ENCODE measurements around the gene NT5C2. TPM values are rescaled to one million over a fixed set of nuclear protein-coding genes. Genes with fewer than 3 reads are reported as not detected.

The NT5C2 gene
- total and polyA plus RNA-seq, 2 of the 4 experiments (the other 2 are of a cell fraction), result 60.0 to 65.1 TPM

DNA sequence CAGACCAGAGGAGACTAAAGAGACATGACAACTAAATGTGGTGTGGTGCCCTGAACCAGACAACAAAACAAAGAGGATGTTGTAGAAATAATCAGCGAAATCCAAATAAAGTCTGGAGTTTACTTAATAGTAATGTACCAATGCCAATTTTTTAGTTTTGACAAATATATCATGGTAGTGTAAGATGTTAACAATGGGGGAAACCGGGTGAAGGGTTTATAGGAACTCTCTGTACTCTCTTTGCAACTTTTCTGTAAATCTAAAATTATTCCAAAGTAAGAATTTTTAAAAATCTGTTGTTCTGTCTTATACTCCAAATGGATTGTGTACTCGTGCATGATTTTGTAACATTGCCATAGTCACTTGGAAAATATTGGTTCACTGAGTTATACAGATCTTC is 145.7 kb downstream of the NT5C2 start:
- Histone ChIP-seq H3K4me3 (ENCODE audit: insufficient read depth, low read depth, low read length) (no peak overlapping the region), H3K79me1 (ENCODE audit: low read depth in 1 of 2, low read length in 2 of 2) (peaks cover 29 to 59% of the 10 kb centered on the region in 2 experiments; a peak in 3 of 4 replicates), H3K27me3 (ENCODE audit: control insufficient read depth, insufficient read depth, low read length) (no peaks in the 10 kb centered on the region), H2AK9ac (replicated peaks; ENCODE audit: low read depth, low read length, poor library complexity) (no peak overlapping the region), H3K23ac (ENCODE audit: low read depth, low read length) (peak overlapping the region; percentile 34; the same call in 1 of the 2 replicates), H4K20me1 (ENCODE audit: insufficient read depth, low read length) (no peaks in the 10 kb centered on the region), H2AK5ac (ENCODE audit: low read depth, low read length) (peak overlapping the region; percentile 76; the same call in 1 of the 2 replicates), H2AFZ (replicated peaks; ENCODE audit: low read length, poor library complexity) (no peak overlapping the region), H3K14ac (replicated peaks; ENCODE audit: low read depth, low read length) (peak overlapping the region; percentile 57; the same call in 1 of the 2 replicates), H4K8ac (ENCODE audit: low read depth in 2 of 2, low read length in 2 of 2) (peak overlapping the region in 1 of 2 experiments; percentile 41; a peak in 1 of 4 replicates), H3K9ac (ENCODE audit: low read depth, low read length) (no peak overlapping the region), H2BK120ac (ENCODE audit: low read depth, low read length) (peak overlapping the region; percentile 79), H4K5ac (ENCODE audit: low read depth, low read length) (peak overlapping the region; percentile 63; the same call in 1 of the 2 replicates), H3K4me2 (ENCODE audit: low read depth, low read length) (no peak overlapping the region), H4K91ac (ENCODE audit: insufficient read depth, low read depth, low read length) (peak overlapping the region; percentile 72; the same call in 1 of the 2 replicates), H2BK15ac (ENCODE audit: low read depth, low read length) (peak overlapping the region; percentile 92; the same call in 2 of the 3 replicates), H3K4ac (ENCODE audit: low read depth, low read length) (peak overlapping the region; percentile 84; the same call in 1 of the 2 replicates), H3K4me1 (ENCODE audit: control insufficient read depth, insufficient read depth, low read length) (peaks cover 19% of the 10 kb centered on the region), H3K36me3 (ENCODE audit: control insufficient read depth, insufficient read depth, low read length) (no peaks in the 10 kb centered on the region), H2BK5ac (ENCODE audit: low read depth, low read length, poor library complexity, severe bottlenecking) (peak overlapping the region; percentile 99), H2BK20ac (ENCODE audit: low read depth, low read length) (peak overlapping the region; percentile 90), H3K56ac (ENCODE audit: extremely low read depth, insufficient read depth, low read length) (no peak overlapping the region), H3K18ac (ENCODE audit: low read depth, low read length) (peak overlapping the region; percentile 56; the same call in 1 of the 2 replicates), H3K9me3 (ENCODE audit: control insufficient read depth, insufficient read depth, low read length) (no peaks in the 10 kb centered on the region), H3K27ac (ENCODE audit: insufficient read depth, low read length) (no peak overlapping the region; the same call in 1 of the 2 replicates), H3K9me1 (ENCODE audit: insufficient read depth, low read length) (peaks cover 15% of the 10 kb centered on the region)
- BruUV-seq (replicated peaks), result no TSS peak
- intact Hi-C loops (cut with micrococcal nuclease), result loop anchor here (10.0 kb wide), 1 partner anchor 53 kb away; no protein-coding TSS in a partner anchor
- no peak for DNase-seq
- TF ChIP-seq, protein P1, sequence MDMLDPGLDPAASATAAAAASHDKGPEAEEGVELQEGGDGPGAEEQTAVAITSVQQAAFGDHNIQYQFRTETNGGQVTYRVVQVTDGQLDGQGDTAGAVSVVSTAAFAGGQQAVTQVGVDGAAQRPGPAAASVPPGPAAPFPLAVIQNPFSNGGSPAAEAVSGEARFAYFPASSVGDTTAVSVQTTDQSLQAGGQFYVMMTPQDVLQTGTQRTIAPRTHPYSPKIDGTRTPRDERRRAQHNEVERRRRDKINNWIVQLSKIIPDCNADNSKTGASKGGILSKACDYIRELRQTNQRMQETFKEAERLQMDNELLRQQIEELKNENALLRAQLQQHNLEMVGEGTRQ (IDR thresholded peaks at IDR 0.05; ENCODE audit: low read depth, low read length), result no peak
- TF ChIP-seq RFX5 (IDR thresholded peaks at IDR 0.05; ENCODE audit: low read depth, low read length), result no peak
- no peak for TF ChIP-seq MXI1 (IDR thresholded peaks at IDR 0.05; ENCODE audit: borderline replicate concordance, low read depth, low read length)
- TF ChIP-seq BHLHE40 (IDR thresholded peaks at IDR 0.05; ENCODE audit: low read depth, low read length), result no peak
- TF ChIP-seq MAFK (IDR thresholded peaks at IDR 0.05; ENCODE audit: low read depth, low read length), result no peak
- no peak for TF ChIP-seq RAD21 (IDR thresholded peaks at IDR 0.05; ENCODE audit: low read length)
- no peak for TF ChIP-seq CEBPB (IDR thresholded peaks at IDR 0.05; ENCODE audit: low read depth, low read length)
- no peak for TF ChIP-seq RCOR1 (IDR thresholded peaks at IDR 0.05; ENCODE audit: insufficient replicate concordance, low read length)
- TF ChIP-seq, protein P2, sequence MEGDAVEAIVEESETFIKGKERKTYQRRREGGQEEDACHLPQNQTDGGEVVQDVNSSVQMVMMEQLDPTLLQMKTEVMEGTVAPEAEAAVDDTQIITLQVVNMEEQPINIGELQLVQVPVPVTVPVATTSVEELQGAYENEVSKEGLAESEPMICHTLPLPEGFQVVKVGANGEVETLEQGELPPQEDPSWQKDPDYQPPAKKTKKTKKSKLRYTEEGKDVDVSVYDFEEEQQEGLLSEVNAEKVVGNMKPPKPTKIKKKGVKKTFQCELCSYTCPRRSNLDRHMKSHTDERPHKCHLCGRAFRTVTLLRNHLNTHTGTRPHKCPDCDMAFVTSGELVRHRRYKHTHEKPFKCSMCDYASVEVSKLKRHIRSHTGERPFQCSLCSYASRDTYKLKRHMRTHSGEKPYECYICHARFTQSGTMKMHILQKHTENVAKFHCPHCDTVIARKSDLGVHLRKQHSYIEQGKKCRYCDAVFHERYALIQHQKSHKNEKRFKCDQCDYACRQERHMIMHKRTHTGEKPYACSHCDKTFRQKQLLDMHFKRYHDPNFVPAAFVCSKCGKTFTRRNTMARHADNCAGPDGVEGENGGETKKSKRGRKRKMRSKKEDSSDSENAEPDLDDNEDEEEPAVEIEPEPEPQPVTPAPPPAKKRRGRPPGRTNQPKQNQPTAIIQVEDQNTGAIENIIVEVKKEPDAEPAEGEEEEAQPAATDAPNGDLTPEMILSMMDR (conservative IDR thresholded peaks at IDR 0.05; ENCODE audit: low read depth, low read length), result no peak
- TF ChIP-seq, protein P3, sequence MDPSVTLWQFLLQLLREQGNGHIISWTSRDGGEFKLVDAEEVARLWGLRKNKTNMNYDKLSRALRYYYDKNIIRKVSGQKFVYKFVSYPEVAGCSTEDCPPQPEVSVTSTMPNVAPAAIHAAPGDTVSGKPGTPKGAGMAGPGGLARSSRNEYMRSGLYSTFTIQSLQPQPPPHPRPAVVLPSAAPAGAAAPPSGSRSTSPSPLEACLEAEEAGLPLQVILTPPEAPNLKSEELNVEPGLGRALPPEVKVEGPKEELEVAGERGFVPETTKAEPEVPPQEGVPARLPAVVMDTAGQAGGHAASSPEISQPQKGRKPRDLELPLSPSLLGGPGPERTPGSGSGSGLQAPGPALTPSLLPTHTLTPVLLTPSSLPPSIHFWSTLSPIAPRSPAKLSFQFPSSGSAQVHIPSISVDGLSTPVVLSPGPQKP (IDR thresholded peaks at IDR 0.05; ENCODE audit: borderline replicate concordance, low read depth, low read length), result no peak
- TF ChIP-seq FOS (IDR thresholded peaks at IDR 0.05; ENCODE audit: low read depth, low read length), result no peak
- no peak for TF ChIP-seq POLR2A (IDR thresholded peaks at IDR 0.05; ENCODE audit: low read depth, low read length)
- no peak for TF ChIP-seq SMC3 (IDR thresholded peaks at IDR 0.05; ENCODE audit: low read depth, low read length)
- in situ Hi-C loops (cut with MboI; ENCODE audit: low sequenced_read_pairs), result no loop called here
- WGBS, 2 experiments (ENCODE audit: extremely low coverage in 2 of 2, insufficient read length in 1 of 2), result no CpG with 5 or more reads among the region's 3 CpGs
- CTCF ChIA-PET, result no interaction called here
- dilution Hi-C loops (cut with HindIII; ENCODE audit: low sequenced_read_pairs, unreplicated experiment), result no loop called here
- ATAC-seq (ENCODE audit: low read depth), result no peak
- POLR2A ChIA-PET (ENCODE audit: unreplicated experiment), result no interaction called here

Measured in IMR-90 (cell line).